Fibroblast of peridontal ligament (primary cell): ENCODE results near the gene PTPN2.
"Not testable (repeated sequence)": the region's sequence is repeated elsewhere in the genome, so short reads cannot be mapped to it uniquely, and the experiment has no call there.

Experiments
- DNase-seq: peaks from one replicate; pipeline ENCODE4 v3.0.0-alpha.2; 2010; ENCODE audit errors: extremely low read depth

Gene PTPN2

DNA sequence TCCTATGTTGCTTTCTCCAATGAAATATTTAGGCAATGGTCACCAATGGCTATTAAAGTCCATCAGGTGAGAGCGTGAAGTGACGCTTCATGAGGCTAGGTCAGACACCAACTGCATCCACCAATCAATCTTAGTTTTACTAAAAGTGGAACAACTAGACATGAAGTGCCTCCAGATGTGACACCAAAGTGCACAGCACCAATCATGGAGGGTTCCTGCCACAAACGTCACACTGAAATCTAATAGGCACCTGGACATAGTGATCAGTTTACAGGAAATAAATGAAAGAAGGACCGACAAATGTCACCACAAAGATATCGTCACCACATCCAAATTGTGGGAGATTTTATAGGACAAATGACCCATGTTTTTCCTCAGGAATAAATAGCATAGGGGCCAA is 110.7 kb downstream of the PTPN2 start:
- DNase-seq = no peak

DNA sequence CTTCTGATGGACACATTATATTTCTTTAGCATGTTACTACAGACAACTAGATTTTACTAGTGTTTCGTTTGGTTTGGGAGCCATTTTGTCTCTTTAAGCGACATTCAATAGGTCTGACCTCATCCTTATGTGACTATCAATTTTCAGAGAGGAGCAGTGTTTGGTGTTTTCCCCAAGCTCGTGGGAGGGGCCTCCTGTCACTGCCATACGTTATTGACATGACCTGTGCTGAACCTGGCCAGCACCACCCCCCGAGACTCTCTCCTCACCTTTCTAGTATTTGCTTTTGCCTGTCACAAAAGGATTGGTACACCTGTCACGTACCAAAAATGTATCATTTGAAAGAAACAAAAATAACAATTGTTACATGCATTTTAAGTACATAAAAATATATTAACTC is 111.9 kb downstream of the PTPN2 start:
- no peak for DNase-seq

DNA sequence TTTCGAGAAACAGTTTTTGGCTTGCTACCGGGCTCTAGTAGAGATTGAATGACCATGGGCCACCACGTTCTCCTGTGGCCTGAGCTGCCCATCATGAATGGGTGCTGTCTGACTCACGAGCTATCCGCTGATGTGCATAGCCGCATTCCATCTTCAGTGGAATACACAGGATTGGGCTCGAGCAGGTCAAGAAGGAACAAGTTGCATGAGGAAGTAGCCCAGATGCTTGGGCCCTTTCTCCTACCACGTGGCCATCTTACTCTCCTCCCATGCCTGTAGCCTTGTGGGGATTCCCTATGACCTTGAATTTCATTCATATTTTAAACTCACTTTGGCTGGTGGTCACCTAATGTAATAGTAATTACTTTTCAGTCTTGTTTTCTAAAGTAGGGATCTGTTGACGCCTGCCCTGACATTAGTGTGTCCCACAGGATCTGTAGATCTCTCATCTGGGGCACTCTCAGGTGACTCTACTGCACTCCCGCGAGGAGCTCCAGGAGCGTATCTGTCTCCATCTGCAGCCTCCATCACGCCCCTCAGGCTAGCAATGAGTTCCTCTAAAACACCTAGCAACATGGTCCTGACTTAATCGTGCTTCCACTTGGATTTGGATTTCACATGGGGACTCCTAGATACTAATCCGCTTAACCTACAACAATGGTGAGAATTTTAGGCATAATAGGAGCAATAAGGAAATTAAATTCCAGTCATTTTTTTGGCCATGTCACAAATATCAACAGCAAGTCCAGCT is 113.4 kb downstream of the PTPN2 start:
- no peak for DNase-seq

DNA sequence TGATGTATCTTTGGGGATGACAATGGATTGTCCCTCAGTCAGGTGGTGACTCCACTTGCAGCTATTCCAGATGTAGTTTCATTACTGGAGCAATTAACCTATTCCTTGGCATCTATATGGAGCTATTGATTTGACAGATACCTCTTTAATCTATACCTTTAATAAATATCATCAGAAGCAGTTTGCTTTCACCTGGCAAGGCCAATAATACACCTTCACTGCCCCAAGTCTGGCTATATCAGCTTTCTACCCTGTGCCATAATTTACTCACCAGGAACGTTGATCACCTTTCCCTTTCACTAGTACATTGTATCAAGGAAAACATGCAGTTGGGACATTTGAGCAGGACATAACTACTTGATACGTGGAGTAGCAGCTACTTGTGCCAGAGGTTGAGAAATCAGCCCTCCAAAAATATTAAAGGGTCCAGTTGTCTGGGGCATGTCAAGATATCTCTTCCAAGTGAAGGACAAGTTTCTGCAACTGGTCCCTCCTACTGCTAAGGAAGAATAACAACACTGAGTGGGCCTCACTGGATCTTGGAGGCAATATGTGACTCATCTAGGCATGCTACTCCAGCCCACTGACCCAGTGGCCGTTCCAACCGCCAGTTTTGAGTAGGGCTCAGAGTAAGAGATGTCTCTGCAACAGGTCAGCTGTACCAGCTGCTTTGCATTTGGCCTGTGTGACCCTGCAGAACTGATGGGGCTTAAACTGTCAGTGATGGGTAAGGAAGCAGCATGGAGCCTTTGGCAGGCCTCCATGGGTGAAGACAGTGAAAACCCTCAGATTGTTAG is 114.2 kb downstream of the PTPN2 start:
- DNase-seq = no peak

DNA sequence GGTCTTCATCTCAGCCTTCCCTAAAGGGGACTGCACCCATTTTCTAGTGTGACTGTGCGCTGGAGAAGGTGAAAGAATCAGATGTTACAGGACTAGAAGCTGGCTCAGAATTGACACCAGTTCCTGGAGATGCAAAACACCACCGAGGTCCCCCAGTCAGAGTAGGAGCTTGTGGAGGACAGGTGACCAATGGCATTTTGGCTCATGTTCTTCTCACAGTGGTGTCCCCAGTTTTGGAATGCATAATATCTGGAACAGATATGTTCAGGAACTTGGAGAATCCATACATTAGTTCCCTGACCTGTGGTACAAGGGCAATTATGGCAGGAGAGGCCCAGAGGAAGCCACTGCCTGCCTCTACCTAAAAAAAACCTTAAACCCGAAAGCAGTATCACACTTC is 114.9 kb downstream of the PTPN2 start:
- no peak for DNase-seq

DNA sequence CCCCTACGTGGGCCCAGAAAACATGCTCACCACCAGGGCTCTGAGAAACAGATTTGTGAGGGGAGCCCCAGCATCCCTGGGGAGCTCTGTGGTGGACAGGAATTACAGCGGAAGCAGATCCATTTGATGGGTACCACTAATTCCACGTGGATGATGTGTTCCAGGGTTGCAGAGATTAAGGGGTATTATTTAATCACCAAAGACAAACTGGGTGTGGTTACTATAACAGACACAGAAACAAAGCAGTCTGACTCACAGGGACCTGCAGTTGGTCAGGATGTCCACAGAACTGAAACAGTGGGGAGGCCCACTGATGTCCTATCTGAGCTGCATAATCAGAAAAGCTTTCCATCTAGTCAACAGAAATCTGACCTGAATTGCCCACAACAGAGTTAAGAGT is 115.4 kb downstream of the PTPN2 start:
- DNase-seq = peak; percentile 24

DNA sequence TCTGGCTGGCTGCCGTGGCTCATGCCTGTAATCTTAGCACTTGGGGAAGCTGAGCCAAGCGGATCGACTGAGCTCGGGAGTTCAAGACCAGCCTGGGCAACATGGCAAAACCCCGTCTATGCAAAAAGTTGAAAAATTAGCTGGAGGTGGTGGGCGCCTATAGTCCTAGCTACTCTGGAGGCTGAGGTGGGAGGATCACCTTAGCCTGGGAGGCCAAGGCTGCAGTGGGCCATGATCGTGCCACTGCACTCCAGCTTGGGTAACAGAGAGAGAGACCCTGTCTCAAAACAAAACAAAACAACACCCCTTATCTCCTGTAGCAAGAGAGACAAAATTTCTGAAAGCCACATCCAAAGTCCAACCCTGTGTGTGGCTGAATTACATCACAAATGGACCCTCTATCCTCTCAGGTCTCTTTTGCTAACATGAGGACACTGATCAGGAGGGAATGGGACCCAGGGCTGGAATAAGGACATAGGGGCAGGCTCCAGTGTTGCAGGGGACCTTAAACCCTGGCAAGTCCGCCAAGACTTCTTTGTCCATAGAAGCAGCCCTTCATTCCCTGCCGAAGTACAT is 116.4 kb downstream of the PTPN2 start:
- DNase-seq = no peak

DNA sequence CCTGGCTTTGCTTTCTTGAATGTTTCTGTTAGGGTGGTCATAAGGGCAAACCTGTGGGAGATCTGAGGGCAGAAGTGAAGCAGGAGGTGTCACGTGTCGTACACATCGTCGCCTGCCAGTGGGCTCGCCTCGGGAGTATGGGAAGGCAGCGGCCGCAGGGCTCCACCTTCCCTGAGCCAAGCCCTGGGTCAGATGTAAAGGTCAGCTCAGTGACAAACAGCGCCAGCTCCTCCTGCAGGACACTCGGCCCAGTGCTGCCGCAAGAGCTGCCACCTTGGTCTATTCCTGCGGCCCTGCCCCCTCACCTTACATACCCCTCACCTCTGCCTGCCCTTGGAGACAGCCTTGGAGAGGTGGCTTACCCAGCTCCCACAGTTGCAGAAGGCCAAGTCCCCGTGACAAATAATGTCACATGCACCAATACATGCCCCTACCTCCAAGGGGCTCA is 117.0 kb downstream of the PTPN2 start:
- no peak for DNase-seq

DNA sequence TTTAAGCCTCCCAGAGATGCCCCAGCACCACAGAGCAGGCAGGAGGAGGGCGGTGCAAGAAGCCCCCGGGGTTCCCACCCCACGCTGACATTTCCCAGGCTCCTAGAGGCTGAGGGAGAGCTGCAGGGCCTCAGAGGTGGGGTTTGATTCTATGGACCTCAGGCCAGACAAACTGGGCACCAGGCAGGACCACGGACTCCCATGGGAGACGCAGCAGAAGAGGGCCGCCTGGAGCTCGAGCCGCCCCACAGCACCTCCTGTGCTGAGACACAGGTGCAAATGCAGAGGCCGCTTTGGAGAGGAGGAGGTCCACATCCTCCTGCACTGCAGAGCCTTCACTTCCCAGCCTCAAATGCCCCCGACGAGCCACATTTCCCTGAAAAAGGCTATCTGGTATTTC is 118.5 kb downstream of the PTPN2 start:
- DNase-seq = no peak

DNA sequence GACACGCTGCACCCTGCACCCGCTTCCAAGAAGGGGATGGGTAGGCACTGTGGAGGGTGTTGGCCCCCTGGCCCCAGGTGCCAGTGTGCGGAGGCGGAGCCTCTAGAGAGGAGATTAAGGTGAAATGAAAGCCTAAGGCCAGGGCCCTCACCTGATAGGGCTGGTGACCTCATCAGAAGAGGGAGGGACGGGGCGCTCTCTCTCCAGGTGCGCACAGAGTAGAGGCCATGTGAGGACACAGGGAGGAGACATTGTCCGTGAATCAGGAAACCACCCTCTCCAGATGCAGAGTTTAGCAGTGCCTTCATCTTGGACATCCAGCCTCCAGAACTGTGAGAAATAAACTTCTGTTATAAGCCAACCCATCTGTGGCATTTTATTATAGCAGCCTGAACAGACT is 118.9 kb downstream of the PTPN2 start:
- no peak for DNase-seq

DNA sequence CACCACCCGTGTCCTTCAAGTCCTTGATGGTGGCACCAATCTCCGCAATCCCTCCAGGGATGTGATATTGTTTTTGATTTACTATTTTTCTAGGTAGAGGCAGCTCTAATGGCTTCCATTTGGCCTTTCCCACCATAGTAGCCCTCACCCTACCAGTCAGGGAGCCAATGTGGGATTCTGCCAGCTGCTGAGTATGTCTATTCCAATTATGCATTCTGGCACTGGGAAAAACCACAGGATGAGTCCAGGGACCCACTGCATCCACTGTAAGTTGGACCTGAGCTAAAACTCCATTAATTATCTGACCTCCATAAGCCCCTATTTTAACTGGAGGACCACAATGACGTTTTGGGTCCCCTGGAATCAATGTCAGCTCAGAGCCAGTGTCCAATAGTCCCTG is 125.5 kb downstream of the PTPN2 start:
- not testable (repeated sequence) for DNase-seq

DNA sequence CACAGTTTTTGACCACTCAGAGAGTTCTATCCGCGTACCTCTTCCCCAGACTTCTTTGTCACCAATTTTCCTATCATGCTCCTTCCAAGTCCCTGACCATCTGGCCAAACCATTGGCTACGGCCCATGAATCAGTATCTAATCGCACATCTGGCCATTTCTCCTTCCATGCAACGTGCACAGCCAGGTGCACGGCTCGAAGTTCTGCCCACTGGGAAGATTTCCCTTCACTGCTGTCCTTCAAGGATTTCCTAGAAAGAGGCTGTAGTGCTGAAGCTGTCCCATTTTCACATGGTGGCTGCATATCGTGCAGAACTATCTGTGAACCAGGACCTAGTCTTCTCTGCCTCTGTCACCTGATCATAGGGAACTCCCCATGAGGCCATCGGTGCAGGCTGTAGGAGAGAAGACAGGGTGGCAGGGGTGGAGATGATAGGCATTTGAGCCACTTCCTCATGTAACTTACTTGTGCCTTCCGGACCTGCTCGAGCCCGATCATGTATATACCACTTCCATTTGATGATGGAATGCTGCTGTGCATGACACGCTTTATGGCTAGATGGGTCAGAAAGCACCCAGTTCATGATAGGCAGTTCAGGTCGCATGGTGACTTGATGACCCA is 127.3 kb downstream of the PTPN2 start:
- DNase-seq = not testable (repeated sequence)

DNA sequence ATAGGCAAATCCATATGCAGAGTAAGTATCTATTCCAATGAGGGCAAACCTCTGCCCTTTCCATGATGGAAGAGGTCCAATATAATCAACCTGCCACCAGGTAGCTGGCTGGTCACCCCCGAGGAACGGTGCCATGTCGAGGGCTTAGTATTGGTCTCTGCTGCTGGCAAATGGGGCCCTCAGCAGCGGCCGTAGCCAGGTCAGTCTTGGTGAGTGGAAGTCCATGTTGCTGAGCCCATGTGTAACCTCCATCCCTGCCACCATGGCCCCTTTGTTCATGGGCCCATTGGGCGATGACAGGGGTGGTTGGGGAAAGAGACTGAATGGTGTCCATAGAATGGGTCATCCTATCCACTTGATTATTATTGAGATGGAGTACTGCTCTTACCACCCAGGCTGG is 128.4 kb downstream of the PTPN2 start:
- not testable (repeated sequence) for DNase-seq

DNA sequence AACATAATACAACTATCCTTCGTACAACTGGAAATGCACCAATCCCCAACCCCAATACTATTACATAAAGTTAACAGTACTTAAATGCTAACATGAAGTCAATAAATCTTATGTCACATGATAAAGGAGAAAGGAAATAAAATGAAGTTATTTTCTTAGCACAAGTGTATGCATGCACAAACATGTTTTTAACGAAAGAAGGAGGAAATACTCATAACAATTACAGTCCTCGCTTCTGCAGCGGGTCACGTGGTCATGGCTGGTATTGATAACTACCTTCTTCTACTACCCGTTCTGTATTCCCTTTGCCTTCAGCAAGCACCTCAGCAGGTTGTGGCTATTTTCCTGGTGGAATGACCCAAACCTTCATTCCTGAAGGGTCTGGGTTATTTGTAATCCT is 129.5 kb downstream of the PTPN2 start:
- DNase-seq = no peak

DNA sequence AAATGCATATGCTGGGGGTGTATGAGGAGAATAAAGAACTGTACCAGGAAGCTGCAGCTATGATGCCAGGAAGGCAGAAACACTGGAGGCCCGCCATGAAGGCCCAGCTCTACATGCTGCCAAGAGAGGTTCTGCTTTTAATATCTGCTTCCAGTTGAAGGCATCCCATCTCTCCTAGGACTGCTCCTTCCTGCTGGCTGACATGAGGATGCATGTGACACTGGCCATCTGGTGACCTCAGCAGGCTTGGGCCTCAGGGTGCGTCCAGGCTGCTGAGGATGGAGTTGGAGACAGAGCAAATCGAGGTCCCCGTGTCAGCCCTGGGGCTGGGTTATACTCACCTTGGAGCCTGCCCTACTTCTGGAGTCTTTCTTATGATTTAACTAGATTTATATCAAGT is 132.1 kb downstream of the PTPN2 start:
- DNase-seq = no peak

DNA sequence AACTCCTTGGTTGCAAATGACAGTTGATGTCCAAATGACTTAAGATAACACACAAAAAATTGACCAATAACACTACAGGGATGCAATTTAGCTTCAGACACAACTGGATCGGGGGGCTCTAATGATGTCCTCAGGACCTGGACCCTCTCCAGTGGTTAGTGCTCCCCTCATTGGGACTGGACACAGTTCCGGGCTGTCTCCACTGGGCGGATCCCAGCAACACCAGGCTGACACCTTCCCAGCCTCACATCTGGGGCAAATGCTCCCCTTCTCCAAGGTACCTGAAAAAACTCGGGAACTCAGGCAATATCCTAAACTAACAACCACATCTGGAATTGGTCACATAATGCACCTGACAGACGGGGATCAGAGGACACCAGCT is 132.5 kb downstream of the PTPN2 start:
- no peak for DNase-seq

DNA sequence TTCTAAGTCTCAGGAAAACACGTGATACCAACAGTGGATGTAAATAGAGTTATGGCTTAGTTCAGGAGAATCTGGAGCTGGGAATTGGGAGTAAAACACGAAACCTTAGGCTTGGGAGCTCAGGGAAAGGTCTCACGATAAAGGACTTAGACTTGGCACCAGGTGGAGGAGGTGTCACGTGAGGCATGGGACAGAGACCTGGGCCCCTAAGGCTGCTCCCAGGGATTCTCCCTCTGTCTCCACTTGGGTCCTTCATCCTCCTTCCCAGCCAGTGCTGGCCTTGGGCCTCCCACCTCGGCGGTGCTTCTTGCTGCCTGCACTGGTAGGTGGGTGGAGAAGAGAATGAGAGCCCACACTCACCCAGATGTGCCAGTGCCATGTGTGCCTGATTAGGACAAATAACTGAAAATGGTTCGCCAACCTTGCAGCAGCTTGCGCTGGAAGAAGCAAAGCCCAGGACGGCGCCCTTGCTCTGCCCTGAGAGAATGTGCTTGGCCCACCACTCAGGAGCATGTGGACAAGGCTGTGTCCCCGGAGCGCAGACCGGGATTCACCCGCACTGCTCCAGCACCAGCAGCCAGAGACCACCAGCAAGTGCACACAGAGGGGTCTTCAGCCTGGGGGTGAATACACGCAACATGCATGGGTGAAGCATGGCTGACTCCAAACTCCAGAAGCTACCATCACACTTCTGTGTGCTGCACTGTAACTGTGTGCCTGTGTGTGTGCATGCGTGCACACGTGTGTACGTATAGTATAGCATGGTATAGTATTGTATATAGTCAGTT is 133.1 kb downstream of the PTPN2 start:
- no peak for DNase-seq

DNA sequence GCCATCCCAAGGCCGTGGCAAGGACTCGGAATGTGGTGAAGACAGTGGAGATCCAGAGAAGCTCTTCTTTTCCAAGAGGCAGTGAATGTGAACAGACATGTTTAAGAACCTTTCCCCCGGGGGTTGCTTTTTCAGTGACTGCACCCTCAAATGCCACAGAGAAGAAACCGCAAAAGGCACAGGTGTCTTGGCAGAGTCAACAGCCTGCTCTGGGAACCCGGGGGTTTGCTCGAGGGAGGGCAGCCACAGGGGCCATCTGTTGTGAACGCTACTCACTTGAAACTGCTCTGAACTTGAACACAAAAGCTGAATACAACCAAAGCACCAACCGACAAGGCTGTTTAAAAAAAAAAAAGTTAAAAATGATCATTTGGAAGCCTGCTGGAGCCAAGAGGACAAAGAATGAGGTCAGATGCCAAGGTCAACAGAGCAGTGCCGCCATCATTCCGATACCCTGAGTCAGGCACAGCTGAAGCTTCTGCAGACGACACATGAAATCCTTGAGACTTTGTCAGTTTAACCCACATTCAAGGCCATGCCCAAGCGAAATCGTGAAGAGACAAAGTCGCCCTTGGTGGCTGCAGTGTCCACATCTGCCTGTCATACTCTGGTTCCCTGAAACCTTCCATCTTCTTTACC is 133.8 kb downstream of the PTPN2 start:
- DNase-seq = peak; percentile 36

DNA sequence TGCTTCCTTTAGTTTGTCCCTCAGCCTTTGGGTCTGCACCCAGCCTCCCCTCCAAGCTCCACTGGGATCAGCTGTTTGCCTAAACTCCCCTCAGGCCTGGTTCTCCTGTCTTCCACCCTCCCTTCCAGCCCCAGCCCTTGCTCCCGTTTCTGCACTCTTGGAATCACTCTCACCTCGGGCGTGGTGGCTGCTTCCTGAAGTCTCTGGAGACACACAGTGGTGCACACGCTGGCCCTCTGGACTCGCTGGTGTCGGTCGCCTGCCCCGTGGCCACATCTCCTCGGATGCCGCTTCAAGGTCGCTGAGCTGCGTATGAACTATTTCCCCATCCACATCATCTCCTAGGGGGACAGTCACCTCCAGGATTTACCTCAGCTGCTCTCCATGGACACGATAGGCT is 134.9 kb downstream of the PTPN2 start:
- no peak for DNase-seq

DNA sequence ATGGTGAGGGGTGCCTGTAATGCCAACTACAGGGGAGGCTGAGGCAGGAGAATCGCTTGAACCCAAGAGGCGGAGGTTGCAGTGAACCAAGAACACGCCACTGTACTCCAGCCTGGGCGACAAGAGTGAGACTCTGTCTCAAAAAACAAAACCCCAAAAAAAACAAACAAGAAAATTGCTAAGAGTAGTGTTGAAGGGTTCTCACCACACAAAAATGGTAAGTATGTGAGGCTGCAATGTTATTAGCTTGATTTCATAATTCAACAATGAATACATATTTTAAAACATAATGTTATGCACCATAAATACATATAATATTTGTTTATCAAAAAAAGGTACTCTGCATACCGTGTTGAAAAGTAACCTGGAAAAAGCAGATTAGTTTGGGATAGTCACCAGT is 135.4 kb downstream of the PTPN2 start:
- DNase-seq = peak; percentile 34
